GM12878 (cell line): ENCODE results near the gene FBXL19. TPM values are rescaled to one million over a fixed set of nuclear protein-coding genes. Genes with fewer than 3 reads are reported as not detected.

Experiments
- ATAC-seq: fragments of 200-7000 bp; cut with Tn5 transposase; 3 replicates; pipeline ENCODE4 v1.9.1; 2020; ENCODE audit warnings: mild to moderate bottlenecking, moderate library complexity
- BruUV-seq: library from RNA; stranded (reverse); fragments of 400-500 nt; replicated peaks from 2 replicates; lab custom pipeline; 2021; lab: Mats Ljungman, UMichigan
- CTCF ChIA-PET: fragments of 300-600 bp; sonication (Branson Sonifier 250); formaldehyde crosslinking; extraction: SDS; loops from one replicate; lab custom pipeline; 2021; ENCODE audit warnings: inconsistent platforms; lab: Yijun Ruan, JAX
- POLR2A ChIA-PET: fragments of 350-600 bp; formaldehyde crosslinking; extraction: SDS; loops from one replicate; lab custom pipeline; 2021; ENCODE audit warnings: inconsistent platforms; lab: Charles Lee
- RAD21 ChIA-PET: fragments of 300-600 bp; sonication (Branson Sonifier 250); formaldehyde crosslinking; loops from one replicate; lab custom pipeline; 2023; ENCODE audit warnings: antibody characterized with exemption; ENCODE audit not compliant: unreplicated experiment; lab: Charles Lee
- SMC1A ChIA-PET: fragments of 300-600 bp; sonication (Branson Sonifier 250); formaldehyde crosslinking; loops from one replicate; lab custom pipeline; 2023; ENCODE audit not compliant: unreplicated experiment, uncharacterized antibody; lab: Charles Lee
- DNase-seq: peaks from one replicate; pipeline ENCODE4 v3.0.0-alpha.2; 2011; ENCODE audit warnings: low read depth, low spot score
- FAIRE-seq: peaks from 3 replicates; lab custom pipeline; 2011; peaks lifted over from hg19 to GRCh38; lab: Jason Lieb, UNC
- H2AFZ ChIP-seq: 2 replicates; pipeline ENCODE4 v1.6.0; 2011; ENCODE audit warnings: low read depth, low read length, control low read depth; ENCODE audit not compliant: control insufficient read depth
- H3K27ac ChIP-seq: 2 replicates; pipeline ENCODE4 v1.5.1; 2011; ENCODE audit warnings: control low read depth; ENCODE audit not compliant: control insufficient read depth, insufficient read depth
- H3K27me3 ChIP-seq, 2 experiments: replicated peaks in 1 of 2; 2 replicates each; pipeline versions ENCODE4 v1.6.0 to v1.6.1; 2011; ENCODE audit warnings: low read length in 1 of 2; ENCODE audit not compliant: control insufficient read depth in 2 of 2, insufficient read depth in 2 of 2
- H3K36me3 ChIP-seq, 2 experiments: 2 replicates each; pipeline ENCODE4 v1.5.1; 2011; ENCODE audit warnings: low read length in 1 of 2; ENCODE audit not compliant: control insufficient read depth in 2 of 2, insufficient read depth in 2 of 2
- H3K4me1 ChIP-seq: 2 replicates; pipeline ENCODE4 v1.6.1; 2011; ENCODE audit warnings: mild to moderate bottlenecking, low read length, moderate library complexity, mixed read lengths; ENCODE audit not compliant: control insufficient read depth, insufficient read depth
- H3K4me2 ChIP-seq: 2 replicates; pipeline ENCODE4 v1.6.0; 2011; ENCODE audit warnings: control low read depth; ENCODE audit not compliant: control insufficient read depth, insufficient read depth
- H3K4me3 ChIP-seq: fragments of 200-600 bp; sonication (generic); 2 replicates; pipeline ENCODE4 v1.5.1; 2016
- H3K79me2 ChIP-seq: 2 replicates; pipeline ENCODE4 v1.6.0; 2011; ENCODE audit warnings: low read length; ENCODE audit not compliant: control insufficient read depth, insufficient read depth
- H3K9ac ChIP-seq: 2 replicates; pipeline ENCODE4 v1.8.0; 2011; ENCODE audit warnings: low read length, control low read depth, mixed read lengths; ENCODE audit not compliant: control insufficient read depth, insufficient read depth
- H3K9me3 ChIP-seq: replicated peaks from 3 replicates; pipeline ENCODE4 v1.5.1; 2011; ENCODE audit warnings: mild to moderate bottlenecking, low read length; ENCODE audit not compliant: control insufficient read depth, insufficient read depth
- H4K20me1 ChIP-seq: 2 replicates; pipeline ENCODE4 v1.6.0; 2011; ENCODE audit not compliant: control insufficient read depth, insufficient read depth
- TBL1XR1 ChIP-seq: IDR thresholded peaks from 2 replicates; pipeline ENCODE4 v1.6.1; 2012; ENCODE audit warnings: low read depth, low read length, improper control_type of control experiment
- WGBS: methylation state at CpG from one replicate; pipeline ENCODE4 v1.1.6; 2016; ENCODE audit warnings: low lambda C conversion rate; ENCODE audit not compliant: insufficient replicate concordance, insufficient coverage; ENCODE audit errors: missing lambda C conversion rate; 5-methylcytosine and 5-hydroxymethylcytosine counted together
- in situ Hi-C: fragments of 300-500 bp; cut with MboI; formaldehyde crosslinking; loops from 9 replicates; pipeline ENCODE4 v1.14.3; 2018; ENCODE audit warnings: mixed read lengths
- intact Hi-C: fragments of 100-400 bp; cut with micrococcal nuclease; formaldehyde crosslinking; loops from one replicate; pipeline ENCODE4 v1.14.2; 2022; ENCODE audit not compliant: unreplicated experiment
- polyA plus RNA-seq, 11 experiments: library from polyadenylated mRNA; depleted of rRNA in 4 of 11; unstranded in 6 of 11; stranded (reverse) in 5 of 11; fragments of >200 nt; fragmentation: Nextera tagmentation in 4 of 11; fragmentation: Illumina TruSeq in 1 of 11; extraction: Ambion mirVana in 4 of 11; extraction: Trizol in 1 of 11; gene quantifications; 1 replicate in 1 of 11; 2 replicates in 10 of 11; pipeline versions ENCODE4 v1.2.1 to v1.2.3, GENCODE V29; 2011 to 2016; ENCODE audit warnings: inconsistent platforms in 2 of 11, missing spikeins in 2 of 11, low read depth in 1 of 11
- total RNA-seq, 4 experiments: library from RNA; depleted of rRNA in 3 of 4; stranded (reverse); fragments of >200 nt in 3 of 4; fragmentation: Illumina TruSeq in 1 of 4; extraction: Trizol in 1 of 4; gene quantifications; 2 replicates each; pipeline versions ENCODE4 v1.2.1 to v1.2.3, GENCODE V29; 2013 to 2021
- TF ChIP-seq, protein P1 (sequence below): fragments of 450-650 bp; IDR thresholded peaks from 2 replicates; pipeline ENCODE4 v1.6.1; 2016; ENCODE audit warnings: mild to moderate bottlenecking
- TF ChIP-seq, protein P2 (sequence below): fragments of 450-650 bp; IDR thresholded peaks from 2 replicates; pipeline ENCODE4 v1.6.1; 2017; ENCODE audit warnings: mild to moderate bottlenecking

Gene FBXL19
- total and polyA plus RNA-seq, 10 of the 15 experiments (the other 5 are each of a cell fraction or from before 2014, with no cell fraction given), result 0.02 to 32.1 (median 6.8) TPM; not detected in 1

DNA sequence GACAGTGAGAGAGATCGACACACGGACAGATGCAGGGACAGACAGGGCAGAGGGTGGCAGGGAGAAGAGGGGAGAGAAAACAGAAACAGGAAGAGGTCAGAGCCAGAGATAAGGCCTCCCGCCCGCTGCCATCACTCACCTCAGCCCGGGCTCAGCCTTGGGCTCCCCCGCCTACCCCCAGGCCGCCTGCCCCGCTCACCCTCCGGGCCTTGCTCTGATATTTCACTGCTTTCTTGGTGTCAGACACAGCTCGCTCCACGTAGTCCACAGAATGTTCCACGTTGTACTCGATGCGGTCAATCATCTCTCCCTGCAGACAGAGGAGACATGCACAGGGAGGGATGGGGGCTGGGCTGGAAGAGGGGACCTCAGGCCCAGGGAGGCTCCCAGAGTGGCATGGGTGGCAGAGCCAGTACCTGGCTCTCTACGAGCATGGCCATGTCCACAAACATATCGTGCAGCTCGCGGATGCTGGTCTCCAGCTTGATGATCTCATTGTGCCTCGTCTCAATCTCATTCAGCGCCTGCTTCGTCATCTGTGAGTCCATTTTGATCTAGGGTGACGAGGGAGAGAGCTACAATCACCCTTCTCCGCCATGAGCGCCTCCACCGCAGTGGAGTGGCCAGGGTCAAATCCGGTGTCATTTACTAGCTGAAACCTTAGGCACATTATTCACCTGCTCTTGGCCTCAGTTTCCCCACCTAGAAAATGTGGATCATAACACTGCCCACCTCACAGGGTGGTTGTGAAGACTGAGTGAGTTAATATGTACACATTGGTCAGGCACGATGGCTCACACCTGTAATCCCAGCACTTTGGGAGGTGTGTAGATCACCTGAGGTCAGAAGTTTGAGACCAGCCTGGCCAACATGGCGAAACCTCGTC lies 69.8 kb downstream of the FBXL19 start:
- in situ Hi-C loops (loop anchor here (5.0 to 25.0 kb wide), 2 partner anchors 444 to 874 kb away; partner anchors contain the start of genes COX6A2 and ZNF843), intact Hi-C loops (loop anchor here (10.0 kb wide), 1 partner anchor 82 kb away; the partner anchor contains the start of genes ZNF646 and ZNF668)
- FAIRE-seq, result no peak
- Histone ChIP-seq H3K9me3 (no peaks in the 10 kb centered on the region), H4K20me1 (no peaks in the 10 kb centered on the region), H3K79me2 (no peaks in the 10 kb centered on the region; the same call in 1 of the 2 replicates), H3K4me2 (peak overlapping the region; percentile 3; the same call in 1 of the 2 replicates), H3K4me3 (no peak overlapping the region), H3K27ac (no peak overlapping the region), H3K4me1 (peaks cover 17% of the 10 kb centered on the region), H3K27me3 (no peaks in the 10 kb centered on the region), H3K36me3 (no peaks in the 10 kb centered on the region), H3K9ac (no peak overlapping the region; the same call in 1 of the 2 replicates), H2AFZ (no peak overlapping the region; the same call in 1 of the 2 replicates)
- ATAC-seq, result no peak
- CTCF ChIA-PET, result interaction anchor here (0.9 to 4.3 kb wide), 5 partner anchors 8 to 875 kb away, joined by 3 to 16 read pairs (median 3); partner anchors contain the start of gene HSD3B7
- SMC1A ChIA-PET, result interaction anchor here (0.6 to 0.8 kb wide), 2 partner anchors 39 to 462 kb away, joined by 3 to 5 read pairs; no protein-coding TSS in a partner anchor
- TF ChIP-seq, protein P1, sequence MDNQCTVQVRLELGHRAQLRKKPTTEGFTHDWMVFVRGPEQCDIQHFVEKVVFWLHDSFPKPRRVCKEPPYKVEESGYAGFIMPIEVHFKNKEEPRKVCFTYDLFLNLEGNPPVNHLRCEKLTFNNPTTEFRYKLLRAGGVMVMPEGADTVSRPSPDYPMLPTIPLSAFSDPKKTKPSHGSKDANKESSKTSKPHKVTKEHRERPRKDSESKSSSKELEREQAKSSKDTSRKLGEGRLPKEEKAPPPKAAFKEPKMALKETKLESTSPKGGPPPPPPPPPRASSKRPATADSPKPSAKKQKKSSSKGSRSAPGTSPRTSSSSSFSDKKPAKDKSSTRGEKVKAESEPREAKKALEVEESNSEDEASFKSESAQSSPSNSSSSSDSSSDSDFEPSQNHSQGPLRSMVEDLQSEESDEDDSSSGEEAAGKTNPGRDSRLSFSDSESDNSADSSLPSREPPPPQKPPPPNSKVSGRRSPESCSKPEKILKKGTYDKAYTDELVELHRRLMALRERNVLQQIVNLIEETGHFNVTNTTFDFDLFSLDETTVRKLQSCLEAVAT, result peak; percentile 76
- TF ChIP-seq, protein P2, sequence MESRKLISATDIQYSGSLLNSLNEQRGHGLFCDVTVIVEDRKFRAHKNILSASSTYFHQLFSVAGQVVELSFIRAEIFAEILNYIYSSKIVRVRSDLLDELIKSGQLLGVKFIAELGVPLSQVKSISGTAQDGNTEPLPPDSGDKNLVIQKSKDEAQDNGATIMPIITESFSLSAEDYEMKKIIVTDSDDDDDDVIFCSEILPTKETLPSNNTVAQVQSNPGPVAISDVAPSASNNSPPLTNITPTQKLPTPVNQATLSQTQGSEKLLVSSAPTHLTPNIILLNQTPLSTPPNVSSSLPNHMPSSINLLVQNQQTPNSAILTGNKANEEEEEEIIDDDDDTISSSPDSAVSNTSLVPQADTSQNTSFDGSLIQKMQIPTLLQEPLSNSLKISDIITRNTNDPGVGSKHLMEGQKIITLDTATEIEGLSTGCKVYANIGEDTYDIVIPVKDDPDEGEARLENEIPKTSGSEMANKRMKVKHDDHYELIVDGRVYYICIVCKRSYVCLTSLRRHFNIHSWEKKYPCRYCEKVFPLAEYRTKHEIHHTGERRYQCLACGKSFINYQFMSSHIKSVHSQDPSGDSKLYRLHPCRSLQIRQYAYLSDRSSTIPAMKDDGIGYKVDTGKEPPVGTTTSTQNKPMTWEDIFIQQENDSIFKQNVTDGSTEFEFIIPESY, result 0 out of 2 replicates have a peak, but pooled peaks have one; percentile 46
- no peak for TF ChIP-seq TBL1XR1
- BruUV-seq, result no TSS peak
- RAD21 ChIA-PET, result interaction anchor here (1.5 to 2.1 kb wide), 2 partner anchors 79 to 149 kb away, joined by 3 to 5 read pairs; no protein-coding TSS in a partner anchor
- DNase-seq, result no peak
- 76% methylated on average over 26 of the region's 29 CpGs for WGBS
- POLR2A ChIA-PET, result interaction anchor here (0.9 to 2.0 kb wide), 6 partner anchors 8 to 149 kb away, joined by 3 to 10 read pairs (median 4); partner anchors contain the start of genes HSD3B7, STX4, ZNF646 and ZNF668
